ENCODE results near the gene ACOT11.

GRCh38 chr1:54506594-54506993, 41.4 kb upstream of the ACOT11 start:
- no peak for TF ChIP-seq CTCF (IDR thresholded peaks at IDR 0.05)
- no peak for TF ChIP-seq POLR2A (IDR thresholded peaks at IDR 0.05)
